Neural crest cell (in vitro differentiated cells): ENCODE results near the gene PTPRM. TPM values are rescaled to one million over a fixed set of nuclear protein-coding genes. Genes with fewer than 3 reads are reported as not detected.
"Not testable (repeated sequence)": the region's sequence is repeated elsewhere in the genome, so short reads cannot be mapped to it uniquely, and the experiment has no call there.

Experiments
- DNase-seq: peaks from one replicate; pipeline ENCODE4 v3.0.0; 2021; ENCODE audit warnings: low read depth, mixed read lengths, low spot score
- H3K27ac Mint-ChIP-seq: one replicate; pipeline ENCODE4 v1.8.0; 2021; ENCODE audit warnings: mild to moderate bottlenecking, mixed read lengths; ENCODE audit not compliant: unreplicated experiment
- H3K27me3 Mint-ChIP-seq: 2 replicates; pipeline ENCODE4 v1.8.0; 2021; ENCODE audit warnings: low read depth, mild to moderate bottlenecking, mixed read lengths
- H3K36me3 Mint-ChIP-seq: 2 replicates; pipeline ENCODE4 v1.8.0; 2021; ENCODE audit warnings: low read depth, mild to moderate bottlenecking, mixed read lengths
- H3K4me1 Mint-ChIP-seq: 2 replicates; pipeline ENCODE4 v1.8.0; 2021; ENCODE audit warnings: mixed read lengths
- H3K4me3 Mint-ChIP-seq: one replicate; pipeline ENCODE4 v1.8.0; 2021; ENCODE audit warnings: mild to moderate bottlenecking, mixed read lengths
- H3K9me3 Mint-ChIP-seq: 2 replicates; pipeline ENCODE4 v1.8.0; 2021; ENCODE audit warnings: mixed read lengths
- total RNA-seq: library from RNA; stranded (reverse); gene quantifications from 2 replicates; pipeline ENCODE4 v1.2.1, GENCODE V29; 2021
- TF ChIP-seq, protein P1 (sequence below): fragments of 200-600 bp; sonication (generic); conservative IDR thresholded peaks from 2 replicates; pipeline ENCODE4 v1.5.0; 2021; ENCODE audit warnings: antibody characterized with exemption, mild to moderate bottlenecking

The PTPRM gene
- total RNA-seq, 1 donor from 2014 or later: 7.7 TPM

DNA sequence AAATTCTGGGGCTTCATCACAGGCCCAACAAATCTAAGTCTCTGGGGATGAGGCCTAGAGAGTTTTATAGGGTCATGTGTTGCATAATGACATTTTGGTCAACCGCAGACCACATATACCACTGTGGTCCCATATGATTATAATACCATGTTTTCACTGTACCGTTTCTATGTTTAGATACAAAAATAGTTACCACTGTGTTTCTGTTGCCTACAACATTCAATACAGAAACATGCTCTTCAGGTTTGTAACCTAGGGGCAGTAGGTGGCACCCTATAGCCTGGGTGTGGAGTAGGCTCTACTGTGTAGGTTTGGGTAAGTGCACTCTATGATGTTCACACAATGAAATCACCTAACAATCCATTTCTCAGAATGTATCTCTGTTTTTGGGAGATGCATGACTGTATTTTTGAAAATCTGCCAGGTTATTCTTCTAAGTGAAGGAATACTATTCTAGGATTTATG lies 485.2 kb downstream of the PTPRM start:
- H3K4me1 Mint-ChIP-seq: peaks cover 6% of the 10 kb centered on the region
- no peak overlapping the region for H3K4me3 Mint-ChIP-seq
- no peaks in the 10 kb centered on the region for H3K27me3 Mint-ChIP-seq
- H3K9me3 Mint-ChIP-seq: no peaks in the 10 kb centered on the region
- H3K27ac Mint-ChIP-seq: no peak overlapping the region
- H3K36me3 Mint-ChIP-seq: no peaks in the 10 kb centered on the region
- TF ChIP-seq, protein P1, sequence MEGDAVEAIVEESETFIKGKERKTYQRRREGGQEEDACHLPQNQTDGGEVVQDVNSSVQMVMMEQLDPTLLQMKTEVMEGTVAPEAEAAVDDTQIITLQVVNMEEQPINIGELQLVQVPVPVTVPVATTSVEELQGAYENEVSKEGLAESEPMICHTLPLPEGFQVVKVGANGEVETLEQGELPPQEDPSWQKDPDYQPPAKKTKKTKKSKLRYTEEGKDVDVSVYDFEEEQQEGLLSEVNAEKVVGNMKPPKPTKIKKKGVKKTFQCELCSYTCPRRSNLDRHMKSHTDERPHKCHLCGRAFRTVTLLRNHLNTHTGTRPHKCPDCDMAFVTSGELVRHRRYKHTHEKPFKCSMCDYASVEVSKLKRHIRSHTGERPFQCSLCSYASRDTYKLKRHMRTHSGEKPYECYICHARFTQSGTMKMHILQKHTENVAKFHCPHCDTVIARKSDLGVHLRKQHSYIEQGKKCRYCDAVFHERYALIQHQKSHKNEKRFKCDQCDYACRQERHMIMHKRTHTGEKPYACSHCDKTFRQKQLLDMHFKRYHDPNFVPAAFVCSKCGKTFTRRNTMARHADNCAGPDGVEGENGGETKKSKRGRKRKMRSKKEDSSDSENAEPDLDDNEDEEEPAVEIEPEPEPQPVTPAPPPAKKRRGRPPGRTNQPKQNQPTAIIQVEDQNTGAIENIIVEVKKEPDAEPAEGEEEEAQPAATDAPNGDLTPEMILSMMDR: no peak
- no peak for DNase-seq

DNA sequence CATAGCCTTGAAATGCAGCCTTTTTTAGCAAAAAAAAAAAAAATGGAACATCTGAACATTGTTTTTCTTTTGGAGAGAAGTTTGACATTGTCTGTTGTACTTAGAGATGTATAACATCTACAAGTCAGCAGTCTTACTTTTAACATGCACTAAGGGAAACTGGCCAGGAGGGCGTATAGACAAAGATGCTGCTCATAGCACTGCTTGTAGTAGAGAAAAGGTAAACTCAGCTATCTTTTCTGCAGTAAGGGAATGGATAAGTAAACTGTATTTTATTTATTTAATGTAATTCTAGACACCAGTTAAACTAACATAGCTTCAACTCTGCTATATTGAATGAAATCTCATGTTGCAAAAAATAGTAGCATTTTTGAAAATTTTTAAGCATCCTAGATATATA lies 489.6 kb downstream of the PTPRM start:
- Mint-ChIP-seq H3K27me3 (no peaks in the 10 kb centered on the region), H3K9me3 (no peaks in the 10 kb centered on the region), H3K36me3 (no peaks in the 10 kb centered on the region), H3K4me3 (no peak overlapping the region), H3K27ac (no peak overlapping the region), H3K4me1 (no peaks in the 10 kb centered on the region)
- TF ChIP-seq, protein P1: no peak
- no peak for DNase-seq

DNA sequence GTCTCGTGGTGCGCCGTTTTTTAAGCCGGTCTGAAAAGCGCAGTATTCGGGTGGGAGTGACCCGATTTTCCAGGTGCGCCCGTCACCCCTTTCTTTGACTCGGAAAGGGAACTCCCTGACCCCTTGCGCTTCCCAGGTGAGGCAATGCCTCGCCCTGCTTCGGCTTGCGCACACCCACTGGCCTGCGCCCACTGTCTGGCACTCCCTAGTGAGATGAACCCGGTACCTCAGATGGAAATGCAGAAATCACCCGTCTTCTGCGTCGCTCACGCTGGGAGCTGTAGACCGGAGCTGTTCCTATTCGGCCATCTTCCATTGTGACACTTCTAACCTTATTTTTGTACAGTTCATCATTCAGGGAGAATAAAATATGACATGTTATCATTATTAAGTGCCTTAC lies 496.0 kb downstream of the PTPRM start:
- H3K9me3 Mint-ChIP-seq, DNase-seq, H3K36me3 Mint-ChIP-seq, H3K4me1 Mint-ChIP-seq, H3K27me3 Mint-ChIP-seq: not testable (repeated sequence)
- H3K27ac Mint-ChIP-seq: peak overlapping the region; percentile 96
- peak overlapping the region; percentile 92 for H3K4me3 Mint-ChIP-seq

DNA sequence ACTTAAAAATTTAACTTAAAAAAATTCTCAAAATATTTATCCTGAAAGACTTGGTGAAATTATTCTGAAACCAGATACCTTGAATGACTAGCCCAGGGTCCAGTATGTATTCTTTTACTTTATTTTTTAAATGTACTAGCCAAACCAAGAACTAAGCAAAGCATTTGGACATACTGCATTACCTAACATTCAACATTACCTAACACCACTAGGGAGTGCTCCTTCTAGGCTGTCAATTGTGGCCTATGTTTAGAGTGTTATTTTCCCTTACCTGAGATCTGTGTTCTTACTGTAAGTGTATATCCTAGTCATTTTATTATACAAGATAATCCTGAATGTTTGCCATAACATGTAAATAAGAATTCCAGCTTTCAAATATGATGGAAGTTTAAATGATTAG lies 496.6 kb downstream of the PTPRM start:
- H3K4me1 Mint-ChIP-seq: peaks cover 8% of the 10 kb centered on the region
- H3K4me3 Mint-ChIP-seq: peak overlapping the region; percentile 92
- no peaks in the 10 kb centered on the region for H3K27me3 Mint-ChIP-seq
- H3K9me3 Mint-ChIP-seq: no peaks in the 10 kb centered on the region
- no peaks in the 10 kb centered on the region for H3K36me3 Mint-ChIP-seq
- TF ChIP-seq, protein P1: peak; percentile 38
- H3K27ac Mint-ChIP-seq: no peak overlapping the region
- no peak for DNase-seq

DNA sequence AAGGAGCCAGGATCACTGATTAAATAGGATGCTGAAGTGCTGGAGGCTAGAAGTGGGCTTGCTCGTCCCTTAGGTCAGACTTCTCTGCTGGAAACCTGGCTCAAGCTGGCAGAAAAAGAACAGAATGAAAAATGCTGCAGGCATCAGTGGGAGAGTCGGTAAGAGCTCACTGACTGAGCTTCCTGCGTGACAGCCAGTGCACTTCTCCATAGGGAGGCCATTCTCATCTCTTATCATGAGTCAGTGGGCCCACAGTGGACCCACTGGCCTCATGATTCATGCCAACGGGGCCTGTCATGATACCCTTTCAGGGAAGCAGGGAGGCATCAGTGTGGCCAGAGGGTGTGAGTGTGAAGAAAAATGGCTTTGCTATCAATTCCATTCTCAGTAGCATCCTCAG lies 498.2 kb downstream of the PTPRM start:
- TF ChIP-seq, protein P1: no peak
- no peak overlapping the region for H3K27ac Mint-ChIP-seq
- no peaks in the 10 kb centered on the region for H3K27me3 Mint-ChIP-seq
- no peaks in the 10 kb centered on the region for H3K36me3 Mint-ChIP-seq
- DNase-seq: no peak
- peaks cover 8% of the 10 kb centered on the region for H3K4me1 Mint-ChIP-seq
- H3K9me3 Mint-ChIP-seq: no peaks in the 10 kb centered on the region
- H3K4me3 Mint-ChIP-seq: no peak overlapping the region

DNA sequence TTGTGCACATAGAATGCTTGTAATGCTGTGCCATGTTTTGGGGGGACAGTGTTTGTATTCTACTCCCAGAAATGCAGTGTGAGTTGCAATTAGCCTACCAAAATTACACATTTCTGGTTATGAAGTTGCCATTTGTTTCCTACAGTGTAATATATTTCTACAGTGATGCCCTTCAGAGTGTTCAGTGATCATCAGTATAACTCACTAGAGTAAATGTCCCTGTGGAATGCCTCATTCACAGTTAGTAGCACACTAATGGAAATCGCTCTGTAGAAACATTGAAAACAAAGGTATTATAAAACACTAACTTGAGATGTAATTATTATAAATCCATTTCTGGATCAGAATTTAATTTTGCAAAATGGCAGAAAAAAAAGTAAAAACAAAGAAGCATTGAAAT lies 498.7 kb downstream of the PTPRM start:
- no peaks in the 10 kb centered on the region for H3K36me3 Mint-ChIP-seq
- H3K4me3 Mint-ChIP-seq: no peak overlapping the region
- no peaks in the 10 kb centered on the region for H3K9me3 Mint-ChIP-seq
- TF ChIP-seq, protein P1: no peak
- no peaks in the 10 kb centered on the region for H3K27me3 Mint-ChIP-seq
- H3K4me1 Mint-ChIP-seq: peaks cover 8% of the 10 kb centered on the region
- no peak for DNase-seq
- H3K27ac Mint-ChIP-seq: no peak overlapping the region
